Right kidney (tissue), 1 donor: Measurements from ENCODE around the gene LRRC8E.
A peak's percentile ranks its signal among the peaks of the same experiment; 100 is the strongest.
"Not testable (repeated sequence)": the region's sequence is repeated elsewhere in the genome, so short reads cannot be mapped to it uniquely, and the experiment has no call there.

Source experiments
- DNase-seq: peaks from one replicate; pipeline ENCODE4 v3.0.0-alpha.2; 2016

The LRRC8E gene

GRCh38 chr19:7920519-7921301 is 32.4 kb downstream of the LRRC8E start:
- DNase-seq: peak; percentile 80

GRCh38 chr19:7921302-7921966 is 33.1 kb downstream of the LRRC8E start:
- DNase-seq: no peak

- DNase-seq: no peak
These were observed 33.9 kb downstream of the LRRC8E start for GRCh38 chr19:7921967-7922835.

GRCh38 chr19:7922836-7923195 is 34.5 kb downstream of the LRRC8E start:
- DNase-seq: no peak

- no peak for DNase-seq
These were observed 35.2 kb downstream of the LRRC8E start for GRCh38 chr19:7923295-7924191.

- no peak for DNase-seq
These were observed 35.9 kb downstream of the LRRC8E start for GRCh38 chr19:7924241-7924640.

DNA sequence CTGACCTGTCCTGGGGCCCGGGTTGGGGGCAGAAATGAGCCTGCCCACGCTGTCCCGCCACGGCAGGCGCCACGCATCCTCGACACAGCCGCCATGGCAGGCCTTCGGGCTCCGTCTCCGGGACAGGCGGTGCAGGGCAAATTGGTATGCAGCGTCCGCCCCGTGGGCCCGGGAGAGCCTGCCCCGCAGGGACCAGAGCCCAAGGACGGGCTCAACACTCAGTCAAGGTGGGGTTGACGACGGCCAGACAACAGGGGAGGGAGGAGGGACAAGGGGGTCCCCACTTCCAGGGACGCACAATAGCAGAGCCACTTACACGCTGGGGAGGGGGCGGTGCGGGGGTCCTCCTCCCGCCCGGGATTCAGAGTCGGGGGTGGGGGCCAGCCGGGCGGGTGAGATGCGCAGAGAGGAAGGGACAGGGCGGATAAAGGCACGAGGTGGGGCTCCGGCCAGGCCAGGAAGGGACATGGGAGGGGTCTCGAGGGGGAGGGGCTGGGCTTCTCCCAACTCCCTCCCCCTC is 36.4 kb downstream of the LRRC8E start:
- DNase-seq: no peak

- peak; percentile 91 for DNase-seq
These were observed 37.0 kb downstream of the LRRC8E start for GRCh38 chr19:7925171-7925851.

GRCh38 chr19:7926021-7926726 is 37.9 kb downstream of the LRRC8E start, which contains the start of gene CTXN1:
TSS of gene CTXN1 (minus strand) at chr19:7926135. CDS start at chr19:7925538, 597 bp downstream.
- DNase-seq: peak; percentile 78

- DNase-seq: no peak
These were observed 38.7 kb downstream of the LRRC8E start for GRCh38 chr19:7926727-7927604.

- no peak for DNase-seq
These were observed 39.5 kb downstream of the LRRC8E start for GRCh38 chr19:7927605-7928333.

DNA sequence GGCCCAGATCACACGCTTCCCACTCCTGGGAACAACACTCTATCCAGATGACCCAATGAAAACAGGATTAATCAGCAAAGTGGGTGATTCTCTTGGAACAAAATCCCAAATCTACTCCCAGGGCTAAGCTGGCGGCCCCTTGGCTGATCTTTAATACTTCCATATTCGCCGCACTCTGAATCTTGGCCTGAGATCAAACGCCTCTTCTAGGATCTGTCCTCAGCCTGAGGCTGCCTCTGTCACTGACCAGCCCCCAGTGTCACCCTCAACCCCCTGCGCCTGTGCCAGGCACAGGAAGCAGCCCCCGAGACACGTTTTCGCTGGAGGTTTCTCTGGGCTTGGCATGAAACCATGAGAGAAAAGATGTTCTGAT is 40.0 kb downstream of the LRRC8E start:
- no peak for DNase-seq

DNA sequence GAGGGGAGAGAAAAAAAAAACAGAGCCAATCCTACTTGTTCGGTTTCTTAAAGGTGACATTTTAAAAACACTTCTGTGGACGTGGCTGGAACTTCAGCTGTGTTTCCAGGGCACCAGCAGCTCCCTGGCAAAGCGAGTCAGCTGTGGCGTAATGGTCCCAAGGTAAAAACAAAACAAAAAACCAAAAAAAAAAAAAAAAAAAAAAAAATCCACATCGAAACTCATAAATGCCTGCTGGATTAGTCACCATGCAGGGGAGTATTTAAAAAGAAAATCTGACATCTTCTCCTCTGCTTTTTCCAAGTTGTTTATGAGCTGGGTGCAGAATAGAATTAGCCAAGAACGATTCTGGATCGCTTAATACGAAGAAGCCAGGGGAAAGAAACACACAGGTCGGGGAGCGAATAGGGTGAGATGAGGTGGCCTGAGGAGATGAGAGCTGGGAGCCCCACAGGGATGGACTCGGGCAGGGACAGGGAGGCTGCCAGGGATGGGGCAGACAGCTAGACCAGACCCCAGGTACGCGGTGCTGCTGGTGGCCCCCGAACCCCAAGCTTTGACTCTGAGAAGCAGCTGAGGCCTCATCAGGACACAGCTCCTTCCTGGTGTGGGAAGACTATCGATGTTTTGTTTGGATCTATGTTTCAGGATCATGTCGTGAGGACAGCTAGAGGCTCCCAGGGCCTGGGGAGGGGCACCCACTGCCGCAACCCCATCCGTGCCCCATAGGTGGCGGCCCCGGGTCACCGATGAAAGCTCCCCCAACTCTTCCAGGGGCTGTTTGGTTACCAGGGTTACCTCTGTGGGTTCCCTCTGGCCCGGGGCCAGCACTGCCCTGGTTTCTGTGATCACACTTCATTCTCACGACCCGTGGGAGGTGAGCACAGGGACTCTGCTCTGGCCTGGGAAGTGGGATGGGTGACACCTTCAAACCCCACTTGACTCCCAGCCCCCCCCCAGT is 40.7 kb downstream of the LRRC8E start:
- DNase-seq: no peak

- DNase-seq: not testable (repeated sequence)
These were observed 41.7 kb downstream of the LRRC8E start for GRCh38 chr19:7930030-7930429.

- DNase-seq: no peak
These were observed 42.5 kb downstream of the LRRC8E start for GRCh38 chr19:7930765-7931164.

DNA sequence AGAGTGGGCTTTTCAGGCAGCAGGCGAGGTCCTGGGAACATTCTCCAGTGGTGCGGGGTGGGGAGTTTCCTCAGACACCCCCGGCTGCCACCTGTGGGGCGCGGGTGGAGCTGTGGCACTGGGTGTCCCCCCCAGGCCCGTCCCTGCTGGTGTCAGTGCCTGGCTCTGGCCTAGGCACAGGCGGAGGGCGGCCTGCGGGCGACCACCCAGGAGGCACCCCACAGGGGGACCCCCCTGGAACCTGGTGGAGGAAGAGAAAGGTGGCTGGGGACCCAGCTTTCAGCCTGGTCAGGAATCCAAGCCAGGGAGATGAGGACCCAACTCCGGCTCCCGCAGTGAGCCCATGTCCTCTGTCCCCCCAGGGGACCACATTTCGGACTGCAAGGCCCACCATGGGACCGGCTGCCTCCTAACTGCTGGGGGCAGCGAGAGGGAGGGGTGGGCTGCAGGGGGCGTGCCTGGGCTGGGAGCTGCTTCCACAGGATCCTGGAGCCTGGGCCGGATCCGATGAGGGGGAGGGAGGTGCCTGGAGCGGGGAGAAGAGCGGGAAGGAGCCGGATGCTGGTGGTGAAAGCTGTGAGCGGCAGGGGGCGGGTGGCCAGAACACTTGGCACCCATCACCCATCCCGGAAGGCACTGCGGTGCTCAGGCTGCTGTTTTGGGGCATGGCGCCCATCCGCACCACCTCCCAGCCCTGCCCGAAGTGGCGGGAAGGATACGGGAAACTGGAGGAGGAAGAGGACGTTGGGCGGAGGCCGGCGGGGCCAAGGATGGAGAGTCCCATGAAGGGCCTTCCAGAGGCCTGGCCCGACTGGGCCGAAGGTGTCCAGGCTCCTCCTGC is 43.1 kb downstream of the LRRC8E start:
- DNase-seq: no peak
